BLaER1 treated with 17β-estradiol and CSF1 and Interleukin-3, amounts not matched to agents 10 nM and 100 nM (cell line): ENCODE measurements around the gene ACBD4.

ENCODE experiments used
- H3K27ac ChIP-seq, 11 experiments: shearing (Covaris generic); formaldehyde crosslinking; 2 replicates each; pipeline ENCODE4 v1.8.1; 2022
- H3K27me3 ChIP-seq, 11 experiments: shearing (Covaris generic); formaldehyde crosslinking; 2 replicates each; pipeline ENCODE4 v1.8.1; 2022
- H3K36me3 ChIP-seq, 11 experiments: shearing (Covaris generic); formaldehyde crosslinking; 2 replicates each; pipeline ENCODE4 v1.8.1; 2022
- H3K4me1 ChIP-seq, 10 experiments: shearing (Covaris generic); formaldehyde crosslinking; 2 replicates each; pipeline ENCODE4 v1.8.1; 2022
- H3K4me2 ChIP-seq, 11 experiments: shearing (Covaris generic); formaldehyde crosslinking; 2 replicates each; pipeline ENCODE4 v1.8.1; 2022
- H3K4me3 ChIP-seq, 10 experiments: shearing (Covaris generic); formaldehyde crosslinking; 2 replicates each; pipeline ENCODE4 v1.8.1; 2022
- H3K9ac ChIP-seq, 11 experiments: shearing (Covaris generic); formaldehyde crosslinking; 2 replicates each; pipeline ENCODE4 v1.8.1; 2022
- H3K9me3 ChIP-seq, 11 experiments: shearing (Covaris generic); formaldehyde crosslinking; replicated peaks in 1 of 11; 2 replicates each; pipeline ENCODE4 v1.8.1; 2022
- H4K20me1 ChIP-seq, 11 experiments: shearing (Covaris generic); formaldehyde crosslinking; 2 replicates each; pipeline ENCODE4 v1.8.1; 2022
- Cebpa-rat ChIP-seq, 11 experiments: shearing (Covaris generic); IDR thresholded peaks; 2 replicates each; pipeline ENCODE4 v1.8.1; 2022

Gene ACBD4

GRCh38 chr17:45113424-45113754 lies 22.1 kb upstream of the ACBD4 start:
- TF ChIP-seq Cebpa-rat (IDR thresholded peaks at IDR 0.05): no peak
- Histone ChIP-seq H3K27ac (peak overlapping the region in 9 of 11 experiments; percentile 64 to 97 (median 95); a peak in 16 of 22 replicates), H3K36me3 (peaks cover 9 to 27% (median 11%) of the 10 kb centered on the region in 11 experiments; a peak in 21 of 22 replicates), H3K9ac (peak overlapping the region in 9 of 11 experiments; percentile 43 to 87 (median 82); a peak in 14 of 22 replicates), H4K20me1 (peaks cover 0 to 34% (median 0%) of the 10 kb centered on the region in 11 experiments; a peak in 6 of 22 replicates), H3K4me3 (peak overlapping the region in 5 of 10 experiments; percentile 32 to 57 (median 50); a peak in 6 of 20 replicates), H3K4me2 (peak overlapping the region; percentile 72 to 99 (median 96)), H3K4me1 (peaks cover 66 to 88% (median 75%) of the 10 kb centered on the region in 10 experiments), H3K27me3 (no peaks in the 10 kb centered on the region), H3K9me3 (no peaks in the 10 kb centered on the region)

- TF ChIP-seq Cebpa-rat (IDR thresholded peaks at IDR 0.05): no peak
- peak overlapping the region in 5 of 10 experiments; percentile 22 to 57 (median 42); a peak in 5 of 20 replicates for H3K4me3 ChIP-seq
- peaks cover 0 to 24% (median 0%) of the 10 kb centered on the region in 11 experiments; a peak in 3 of 22 replicates for H4K20me1 ChIP-seq
- H3K4me2 ChIP-seq: peak overlapping the region; percentile 72 to 99 (median 96); a peak in 21 of 22 replicates
- peaks cover 60 to 85% (median 74%) of the 10 kb centered on the region in 10 experiments for H3K4me1 ChIP-seq
- H3K27me3 ChIP-seq: no peaks in the 10 kb centered on the region
- H3K9ac ChIP-seq: peak overlapping the region in 10 of 11 experiments; percentile 15 to 87 (median 82); a peak in 20 of 22 replicates
- H3K27ac ChIP-seq: peak overlapping the region in 8 of 11 experiments; percentile 82 to 97 (median 96); a peak in 16 of 22 replicates
- no peaks in the 10 kb centered on the region for H3K9me3 ChIP-seq
- H3K36me3 ChIP-seq: peaks cover 0 to 27% (median 2%) of the 10 kb centered on the region in 11 experiments; a peak in 11 of 22 replicates
These were observed 21.2 kb upstream of the ACBD4 start for GRCh38 chr17:45114117-45114932.

DNA sequence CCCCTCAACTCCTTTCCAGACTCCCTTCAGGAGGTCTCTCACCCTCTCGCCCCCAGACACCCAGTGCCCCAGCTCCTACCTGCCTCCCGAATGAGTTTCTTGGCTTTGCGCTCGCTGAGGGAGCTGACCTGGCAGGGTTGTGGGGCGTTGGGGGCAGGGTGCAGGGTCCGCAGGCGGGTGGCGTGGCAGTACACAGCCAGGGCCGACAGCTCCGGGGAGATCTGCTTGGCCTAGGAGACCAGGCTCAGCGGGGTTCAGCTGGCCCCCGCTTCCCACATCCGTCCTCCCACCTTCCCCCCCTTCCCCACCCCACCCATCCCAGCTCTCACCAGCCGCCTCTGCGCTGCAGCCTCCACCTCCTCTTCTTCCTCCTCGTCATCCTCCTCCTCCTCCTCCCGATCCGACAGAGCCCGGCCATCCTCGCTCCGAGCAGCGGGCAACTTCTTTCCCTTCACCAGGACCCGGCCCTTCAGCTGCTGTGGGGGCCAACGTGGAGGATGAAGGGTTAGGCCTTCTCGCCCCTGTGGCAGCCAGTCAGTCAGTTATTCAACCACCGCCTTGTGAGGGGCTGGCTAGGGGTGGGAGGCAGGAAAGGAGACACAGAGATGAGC lies 20.4 kb upstream of the ACBD4 start:
- Histone ChIP-seq H3K4me3 (no peak overlapping the region), H3K36me3 (peaks cover 0 to 31% (median 0%) of the 10 kb centered on the region in 11 experiments; a peak in 3 of 22 replicates), H3K9ac (peak overlapping the region in 5 of 11 experiments; percentile 54 to 84 (median 83); a peak in 7 of 22 replicates), H4K20me1 (peaks cover 0 to 17% (median 0%) of the 10 kb centered on the region in 11 experiments; a peak in 4 of 22 replicates), H3K27ac (peak overlapping the region in 7 of 11 experiments; percentile 93 to 97 (median 96); a peak in 7 of 22 replicates), H3K4me1 (peaks cover 52 to 85% (median 74%) of the 10 kb centered on the region in 10 experiments), H3K4me2 (peak overlapping the region in 9 of 11 experiments; percentile 86 to 99 (median 97); a peak in 14 of 22 replicates), H3K9me3 (no peaks in the 10 kb centered on the region), H3K27me3 (no peaks in the 10 kb centered on the region)
- no peak for TF ChIP-seq Cebpa-rat (IDR thresholded peaks at IDR 0.05)

DNA sequence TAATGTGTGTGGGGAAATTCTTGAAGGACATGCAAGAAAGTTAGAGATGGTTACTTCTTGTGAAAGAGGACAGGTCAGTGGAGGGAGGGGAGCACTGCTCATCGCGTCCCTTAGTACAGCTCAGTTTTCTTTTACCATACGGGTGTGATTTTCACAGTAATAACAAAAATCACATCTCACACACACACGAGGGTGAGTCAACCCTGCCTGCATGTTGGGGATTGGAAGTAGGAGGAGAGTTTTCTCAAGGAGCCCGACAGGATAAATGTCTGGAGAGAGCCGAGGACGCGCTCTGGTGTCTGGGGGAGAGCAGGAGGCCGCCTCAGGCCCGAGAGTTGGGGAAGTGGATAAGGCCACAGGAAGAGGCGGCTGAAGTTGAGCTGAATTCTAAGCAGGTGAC lies 19.6 kb upstream of the ACBD4 start:
- no peaks in the 10 kb centered on the region for H3K9me3 ChIP-seq
- H3K27me3 ChIP-seq: peaks cover 0 to 2% (median 0%) of the 10 kb centered on the region in 11 experiments; a peak in 3 of 22 replicates
- peaks cover 0 to 17% (median 0%) of the 10 kb centered on the region in 11 experiments; a peak in 5 of 22 replicates for H4K20me1 ChIP-seq
- peaks cover 0 to 36% (median 0%) of the 10 kb centered on the region in 11 experiments; a peak in 3 of 22 replicates for H3K36me3 ChIP-seq
- no peak overlapping the region for H3K4me3 ChIP-seq
- no peak for TF ChIP-seq Cebpa-rat (IDR thresholded peaks at IDR 0.05)
- peak overlapping the region in 1 of 11 experiments; percentile 12; a peak in 2 of 22 replicates for H3K9ac ChIP-seq
- H3K4me2 ChIP-seq: peak overlapping the region; percentile 9 to 65 (median 40); a peak in 20 of 22 replicates
- H3K27ac ChIP-seq: peak overlapping the region in 3 of 11 experiments; percentile 19 to 23 (median 21); a peak in 3 of 22 replicates
- peaks cover 45 to 83% (median 70%) of the 10 kb centered on the region in 10 experiments for H3K4me1 ChIP-seq

- H3K4me3 ChIP-seq: no peak overlapping the region
- no peak overlapping the region; a peak in 1 of 22 replicates for H3K9ac ChIP-seq
- peak overlapping the region in 2 of 11 experiments; percentile 19 to 21; a peak in 1 of 22 replicates for H3K27ac ChIP-seq
- peaks cover 0 to 39% (median 0%) of the 10 kb centered on the region in 11 experiments; a peak in 3 of 22 replicates for H3K36me3 ChIP-seq
- TF ChIP-seq Cebpa-rat (IDR thresholded peaks at IDR 0.05): no peak
- peaks cover 0 to 21% (median 0%) of the 10 kb centered on the region in 11 experiments; a peak in 6 of 22 replicates for H4K20me1 ChIP-seq
- H3K9me3 ChIP-seq: no peaks in the 10 kb centered on the region
- peaks cover 38 to 76% (median 64%) of the 10 kb centered on the region in 10 experiments for H3K4me1 ChIP-seq
- H3K27me3 ChIP-seq: peaks cover 0 to 8% (median 0%) of the 10 kb centered on the region in 11 experiments; a peak in 5 of 22 replicates
- peak overlapping the region; percentile 9 to 65 (median 40); a peak in 20 of 22 replicates for H3K4me2 ChIP-seq
These were observed 19.0 kb upstream of the ACBD4 start for GRCh38 chr17:45116434-45117016.

- H3K4me1 ChIP-seq: peaks cover 35 to 75% (median 56%) of the 10 kb centered on the region in 10 experiments
- no peak overlapping the region for H3K9ac ChIP-seq
- H3K27me3 ChIP-seq: peaks cover 0 to 9% (median 0%) of the 10 kb centered on the region in 11 experiments; a peak in 5 of 22 replicates
- H3K9me3 ChIP-seq: no peaks in the 10 kb centered on the region
- peaks cover 0 to 39% (median 0%) of the 10 kb centered on the region in 11 experiments; a peak in 3 of 22 replicates for H3K36me3 ChIP-seq
- TF ChIP-seq Cebpa-rat (IDR thresholded peaks at IDR 0.05): no peak
- peaks cover 0 to 21% (median 0%) of the 10 kb centered on the region in 11 experiments; a peak in 5 of 22 replicates for H4K20me1 ChIP-seq
- no peak overlapping the region for H3K4me3 ChIP-seq
- H3K4me2 ChIP-seq: no peak overlapping the region
- no peak overlapping the region for H3K27ac ChIP-seq
These were observed 18.2 kb upstream of the ACBD4 start for GRCh38 chr17:45117334-45117733.

DNA sequence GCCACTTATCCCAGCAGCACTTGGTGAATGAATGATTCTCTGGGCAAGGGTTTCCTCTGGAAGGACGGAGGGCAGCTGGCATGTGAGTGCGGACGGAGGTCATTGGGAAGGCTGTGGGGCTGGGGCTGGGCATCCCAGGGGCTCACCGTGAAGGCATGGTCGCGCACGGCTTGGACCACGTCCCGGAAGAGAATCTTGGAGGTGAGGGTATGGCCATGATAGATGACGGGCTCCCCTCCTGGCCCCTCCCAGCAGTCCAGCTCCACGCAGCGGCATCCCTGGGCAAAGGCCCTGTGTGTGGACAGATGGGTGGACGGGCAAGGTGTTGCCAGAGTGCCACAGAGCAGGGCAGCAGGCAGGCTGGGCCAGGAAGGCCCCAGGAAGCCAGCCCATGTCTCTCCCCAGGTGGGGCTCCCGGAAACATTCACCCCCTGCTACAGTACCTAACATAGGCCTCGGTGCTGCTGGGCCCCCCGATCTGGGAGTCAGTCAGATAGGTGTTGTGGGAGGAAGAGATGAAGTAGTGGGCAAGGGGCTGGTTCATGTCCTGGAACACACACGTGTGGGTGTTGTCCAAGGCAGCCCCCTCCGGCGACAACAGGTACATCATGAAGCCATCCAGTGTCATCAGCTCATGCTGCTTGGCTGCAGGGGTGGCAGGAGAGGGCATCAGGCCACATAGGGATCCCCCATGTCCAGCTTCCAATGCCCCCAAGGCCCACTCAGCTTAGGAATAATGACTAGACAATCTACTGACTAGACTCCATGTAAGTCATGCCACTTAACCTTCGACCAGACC lies 17.4 kb upstream of the ACBD4 start:
- Histone ChIP-seq H3K9ac (no peak overlapping the region), H4K20me1 (peaks cover 0 to 21% (median 0%) of the 10 kb centered on the region in 11 experiments; a peak in 5 of 22 replicates), H3K27ac (no peak overlapping the region), H3K4me2 (no peak overlapping the region), H3K36me3 (peaks cover 0 to 38% (median 0%) of the 10 kb centered on the region in 11 experiments; a peak in 3 of 22 replicates), H3K4me1 (peaks cover 35 to 75% (median 49%) of the 10 kb centered on the region in 10 experiments), H3K27me3 (peaks cover 0 to 9% (median 0%) of the 10 kb centered on the region in 11 experiments; a peak in 5 of 22 replicates), H3K4me3 (no peak overlapping the region), H3K9me3 (no peaks in the 10 kb centered on the region)
- TF ChIP-seq Cebpa-rat (IDR thresholded peaks at IDR 0.05): no peak
